ENCODE results near the gene C10orf90.

C10orf90 gene

DNA sequence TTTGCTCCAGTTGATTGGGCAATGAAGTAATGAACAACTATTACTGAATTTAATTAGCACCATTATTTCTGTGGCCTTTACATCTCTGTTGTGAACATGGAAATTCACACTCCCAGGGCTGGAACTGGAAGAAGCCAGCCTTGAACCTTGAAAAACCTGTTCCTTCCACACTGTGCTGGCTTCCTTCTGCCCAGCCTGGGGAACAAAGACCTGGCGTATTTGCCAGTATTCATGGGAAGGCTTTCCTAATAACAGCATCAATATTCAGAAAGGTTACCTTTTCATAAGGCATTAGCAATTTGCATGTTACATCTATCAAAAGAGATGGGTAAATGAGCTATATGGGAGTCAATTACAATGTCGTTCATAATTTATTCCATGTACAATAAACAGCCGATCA is 1.3 kb downstream of the C10orf90 start:
- Histone ChIP-seq H3K4me3 (replicated peaks; ENCODE audit: insufficient read depth, low read length) (no peak overlapping the region), H3K27me3 (ENCODE audit: insufficient read depth, poor library complexity, severe bottlenecking) (no peaks in the 10 kb centered on the region), H3K27ac (replicated peaks) (no peak overlapping the region)
- DNase-seq (ENCODE audit: low read depth in 1 of 2, low spot score in 1 of 2), result no peak
- no peak for TF ChIP-seq CTCF (IDR thresholded peaks at IDR 0.05; ENCODE audit: insufficient read depth, low read length)
- TF ChIP-seq SPI1 (IDR thresholded peaks at IDR 0.05; ENCODE audit: borderline replicate concordance, low read depth), result no peak
- TF ChIP-seq POLR2AphosphoS5 (IDR thresholded peaks at IDR 0.05; ENCODE audit: low read depth), result no peak

GRCh38 chr10:126668505-126668904 is 2.0 kb downstream of the C10orf90 start:
- no peak for DNase-seq (ENCODE audit: low read depth in 1 of 2, low spot score in 1 of 2)
- H3K4me3 ChIP-seq (replicated peaks; ENCODE audit: insufficient read depth, low read length), result no peak overlapping the region
- TF ChIP-seq POLR2AphosphoS5 (IDR thresholded peaks at IDR 0.05; ENCODE audit: low read depth) (no peak), GABPA (IDR thresholded peaks at IDR 0.05; ENCODE audit: low read depth) (no peak), SPI1 (IDR thresholded peaks at IDR 0.05; ENCODE audit: borderline replicate concordance, low read depth) (no peak), CTCF (IDR thresholded peaks at IDR 0.05; ENCODE audit: insufficient read depth, low read length) (no peak)
- TF ChIP-seq, protein P1, sequence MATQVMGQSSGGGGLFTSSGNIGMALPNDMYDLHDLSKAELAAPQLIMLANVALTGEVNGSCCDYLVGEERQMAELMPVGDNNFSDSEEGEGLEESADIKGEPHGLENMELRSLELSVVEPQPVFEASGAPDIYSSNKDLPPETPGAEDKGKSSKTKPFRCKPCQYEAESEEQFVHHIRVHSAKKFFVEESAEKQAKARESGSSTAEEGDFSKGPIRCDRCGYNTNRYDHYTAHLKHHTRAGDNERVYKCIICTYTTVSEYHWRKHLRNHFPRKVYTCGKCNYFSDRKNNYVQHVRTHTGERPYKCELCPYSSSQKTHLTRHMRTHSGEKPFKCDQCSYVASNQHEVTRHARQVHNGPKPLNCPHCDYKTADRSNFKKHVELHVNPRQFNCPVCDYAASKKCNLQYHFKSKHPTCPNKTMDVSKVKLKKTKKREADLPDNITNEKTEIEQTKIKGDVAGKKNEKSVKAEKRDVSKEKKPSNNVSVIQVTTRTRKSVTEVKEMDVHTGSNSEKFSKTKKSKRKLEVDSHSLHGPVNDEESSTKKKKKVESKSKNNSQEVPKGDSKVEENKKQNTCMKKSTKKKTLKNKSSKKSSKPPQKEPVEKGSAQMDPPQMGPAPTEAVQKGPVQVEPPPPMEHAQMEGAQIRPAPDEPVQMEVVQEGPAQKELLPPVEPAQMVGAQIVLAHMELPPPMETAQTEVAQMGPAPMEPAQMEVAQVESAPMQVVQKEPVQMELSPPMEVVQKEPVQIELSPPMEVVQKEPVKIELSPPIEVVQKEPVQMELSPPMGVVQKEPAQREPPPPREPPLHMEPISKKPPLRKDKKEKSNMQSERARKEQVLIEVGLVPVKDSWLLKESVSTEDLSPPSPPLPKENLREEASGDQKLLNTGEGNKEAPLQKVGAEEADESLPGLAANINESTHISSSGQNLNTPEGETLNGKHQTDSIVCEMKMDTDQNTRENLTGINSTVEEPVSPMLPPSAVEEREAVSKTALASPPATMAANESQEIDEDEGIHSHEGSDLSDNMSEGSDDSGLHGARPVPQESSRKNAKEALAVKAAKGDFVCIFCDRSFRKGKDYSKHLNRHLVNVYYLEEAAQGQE (IDR thresholded peaks at IDR 0.05; ENCODE audit: insufficient replicate concordance, low read depth), result no peak
- no peak overlapping the region for H3K27ac ChIP-seq (replicated peaks)
- no peaks in the 10 kb centered on the region for H3K27me3 ChIP-seq (ENCODE audit: insufficient read depth, poor library complexity, severe bottlenecking)

DNA sequence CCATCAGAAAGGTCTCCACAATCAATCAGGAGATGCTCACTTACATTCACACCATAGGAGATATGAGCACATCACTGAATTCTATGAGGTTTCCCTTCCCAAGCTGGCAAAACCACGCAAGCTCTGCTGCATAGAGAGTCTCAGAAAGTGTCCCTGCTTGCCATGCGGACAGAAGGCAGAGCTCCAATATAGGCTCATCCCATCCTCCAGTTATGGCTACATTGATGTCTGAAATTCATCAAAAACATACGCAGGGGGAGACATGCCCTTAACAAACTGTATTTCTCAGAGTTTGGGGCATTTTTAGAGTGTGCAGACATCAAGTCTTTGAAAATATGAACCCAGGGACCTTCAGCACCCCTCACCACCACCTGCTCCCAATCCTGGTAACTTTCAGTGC is 2.9 kb downstream of the C10orf90 start:
- Histone ChIP-seq H3K4me3 (replicated peaks; ENCODE audit: insufficient read depth, low read length) (no peak overlapping the region), H3K27me3 (ENCODE audit: insufficient read depth, poor library complexity, severe bottlenecking) (no peaks in the 10 kb centered on the region), H3K27ac (replicated peaks) (no peak overlapping the region)
- TF ChIP-seq, protein P1 (IDR thresholded peaks at IDR 0.05; ENCODE audit: insufficient replicate concordance, low read depth), result no peak
- TF ChIP-seq CTCF (IDR thresholded peaks at IDR 0.05; ENCODE audit: insufficient read depth, low read length) (no peak), SPI1 (IDR thresholded peaks at IDR 0.05; ENCODE audit: borderline replicate concordance, low read depth) (no peak), GABPA (IDR thresholded peaks at IDR 0.05; ENCODE audit: low read depth) (no peak), POLR2AphosphoS5 (IDR thresholded peaks at IDR 0.05; ENCODE audit: low read depth) (no peak)
- DNase-seq (ENCODE audit: low read depth in 1 of 2, low spot score in 1 of 2), result no peak

DNA sequence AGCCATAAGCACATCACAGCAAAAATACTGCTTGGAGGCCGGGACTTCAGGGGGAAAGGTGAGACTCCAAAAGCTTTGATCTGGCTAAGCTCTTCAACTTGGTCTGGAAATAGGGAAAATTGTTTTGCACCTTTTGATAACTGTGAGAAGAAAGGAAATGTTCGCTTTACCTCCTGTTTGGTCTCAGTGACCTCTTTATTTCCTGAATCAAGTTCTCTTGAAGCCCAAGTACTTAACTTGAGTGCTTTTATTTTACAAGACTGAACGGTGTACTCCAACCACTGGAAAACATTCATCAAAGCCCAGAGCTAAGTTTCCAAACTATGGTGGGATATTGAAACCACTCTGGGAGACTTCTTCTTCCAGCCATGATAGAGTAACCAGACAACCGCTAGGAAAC is 5.3 kb downstream of the C10orf90 start:
- Histone ChIP-seq H3K27ac (replicated peaks) (no peak overlapping the region), H3K4me3 (replicated peaks; ENCODE audit: insufficient read depth, low read length) (no peak overlapping the region), H3K27me3 (ENCODE audit: insufficient read depth, poor library complexity, severe bottlenecking) (no peaks in the 10 kb centered on the region)
- DNase-seq (ENCODE audit: low read depth in 1 of 2, low spot score in 1 of 2), result no peak
- TF ChIP-seq GABPA (IDR thresholded peaks at IDR 0.05; ENCODE audit: low read depth) (no peak), SPI1 (IDR thresholded peaks at IDR 0.05; ENCODE audit: borderline replicate concordance, low read depth) (no peak), POLR2AphosphoS5 (IDR thresholded peaks at IDR 0.05; ENCODE audit: low read depth) (no peak), CTCF (IDR thresholded peaks at IDR 0.05; ENCODE audit: insufficient read depth, low read length) (no peak)
- TF ChIP-seq, protein P1 (IDR thresholded peaks at IDR 0.05; ENCODE audit: insufficient replicate concordance, low read depth), result no peak

Measured in HL-60 (cell line).